GM21529 (cell line): Measurements from ENCODE around the gene NME7.
"Not testable (repeated sequence)": the region's sequence is repeated elsewhere in the genome, so short reads cannot be mapped to it uniquely, and the experiment has no call there.

ENCODE experiments used
- ATAC-seq: cut with Tn5 transposase; IDR thresholded peaks from one replicate; pipeline ENCODE4 v1.9.1; 2021; ENCODE audit not compliant: unreplicated experiment

NME7 gene

GRCh38 chr1:169367686-169368405 lies at the start of gene NME7, which contains the start of gene BLZF1:
Gene NME7, minus strand, starts transcription at chr1:169367797. Its CDS starts 87 bp downstream, at chr1:169367710.
Gene BLZF1, plus strand, starts transcription at chr1:169368195. Its CDS starts 1,328 bp downstream, at chr1:169369523.
- ATAC-seq: peak; percentile 98

GRCh38 chr1:169414952-169415351 lies 47.4 kb upstream of the NME7 start:
- ATAC-seq: no peak

GRCh38 chr1:169408340-169408739 lies 40.7 kb upstream of the NME7 start:
- ATAC-seq: not testable (repeated sequence)

- not testable (repeated sequence) for ATAC-seq
Measured at GRCh38 chr1:169402578-169402977, 35.0 kb upstream of the NME7 start.

- ATAC-seq: no peak
Measured at GRCh38 chr1:169395955-169396354, 28.4 kb upstream of the NME7 start.

GRCh38 chr1:169392406-169392805 lies 24.8 kb upstream of the NME7 start:
- no peak for ATAC-seq

GRCh38 chr1:169390303-169390702 lies 22.7 kb upstream of the NME7 start:
- ATAC-seq: peak; percentile 75

- ATAC-seq: no peak
Measured at GRCh38 chr1:169387399-169387798, 19.8 kb upstream of the NME7 start.

GRCh38 chr1:169383449-169383848 lies 15.9 kb upstream of the NME7 start:
- ATAC-seq: no peak

- ATAC-seq: no peak
Measured at GRCh38 chr1:169381162-169381561, 13.6 kb upstream of the NME7 start.

GRCh38 chr1:169371404-169371803 lies 3.8 kb upstream of the NME7 start:
- ATAC-seq: no peak

- ATAC-seq: no peak
Measured at GRCh38 chr1:169368406-169368769, 791 bp upstream of the NME7 start.

- ATAC-seq: no peak
Measured at GRCh38 chr1:169367096-169367685, 406 bp downstream of the NME7 start.

GRCh38 chr1:169364948-169365347 lies 2.6 kb downstream of the NME7 start:
- no peak for ATAC-seq

GRCh38 chr1:169363046-169363730 lies 4.4 kb downstream of the NME7 start:
- peak; percentile 29 for ATAC-seq

- no peak for ATAC-seq
Measured at GRCh38 chr1:169361281-169361680, 6.3 kb downstream of the NME7 start.

GRCh38 chr1:169360415-169360814 lies 7.2 kb downstream of the NME7 start:
- ATAC-seq: no peak

GRCh38 chr1:169348383-169349036 lies 19.1 kb downstream of the NME7 start:
- ATAC-seq: no peak

GRCh38 chr1:169347688-169348382 lies 19.8 kb downstream of the NME7 start:
- no peak for ATAC-seq

GRCh38 chr1:169346036-169346589 lies 21.5 kb downstream of the NME7 start:
- ATAC-seq: no peak

- ATAC-seq: no peak
Measured at GRCh38 chr1:169345511-169345910, 22.1 kb downstream of the NME7 start.
